Upper lobe of right lung (tissue), 1 donor: ENCODE data around the gene ITGA1. TPM values are rescaled to one million over a fixed set of nuclear protein-coding genes. Genes with fewer than 3 reads are reported as not detected.

Source experiments
- ATAC-seq: fragments of 200-7000 bp; cut with Tn5 transposase; one replicate; pipeline ENCODE4 v1.9.1; 2020; ENCODE audit warnings: mild to moderate bottlenecking, moderate library complexity
- DNase-seq: peaks from one replicate; pipeline ENCODE4 v3.0.0-alpha.2; 2020
- H3K27ac ChIP-seq: fragments of 200-600 bp; one replicate; pipeline ENCODE4 v1.8.0; 2022
- H3K27me3 ChIP-seq: fragments of 200-600 bp; one replicate; pipeline ENCODE4 v1.8.0; 2022; ENCODE audit warnings: mild to moderate bottlenecking
- H3K36me3 ChIP-seq: fragments of 200-600 bp; one replicate; pipeline ENCODE4 v1.8.0; 2022
- H3K4me1 ChIP-seq: fragments of 200-600 bp; one replicate; pipeline ENCODE4 v1.8.0; 2022
- H3K4me3 ChIP-seq: fragments of 200-600 bp; one replicate; pipeline ENCODE4 v1.8.0; 2022; ENCODE audit warnings: mild to moderate bottlenecking
- H3K9me3 ChIP-seq: fragments of 200-600 bp; one replicate; pipeline ENCODE4 v1.8.0; 2022
- CTCF ChIP-seq: fragments of 200-600 bp; IDR thresholded peaks from one replicate; pipeline ENCODE4 v1.8.0; 2022; ENCODE audit warnings: antibody characterized with exemption
- intact Hi-C: fragments of 100-400 bp; cut with DNase I; formaldehyde crosslinking; loops from one replicate; pipeline ENCODE4 v1.11.0; 2022
- total RNA-seq: library from RNA; stranded (reverse); fragmentation: NEBNext Ultra II Directional; extraction: Animal tissue kit (Norgen Biotek cat#: 25700); gene quantifications from one replicate; pipeline ENCODE4 v1.2.1, GENCODE V29; 2021
- donor health status: DM: no; HTN: yes; CAD: no; lungs with severe emphysema.

Gene ITGA1
- total RNA-seq, 1 donor from 2014 or later = 94.8 TPM

- no peak overlapping the region for H3K4me3 ChIP-seq
- H3K9me3 ChIP-seq = no peaks in the 10 kb centered on the region
- H3K27ac ChIP-seq = peak overlapping the region; percentile 32
- no peaks in the 10 kb centered on the region for H3K36me3 ChIP-seq
- no peak for ATAC-seq
- no peaks in the 10 kb centered on the region for H3K27me3 ChIP-seq
- H3K4me1 ChIP-seq = peaks cover 23% of the 10 kb centered on the region
- no peak for DNase-seq
- intact Hi-C loops = no loop called here
- TF ChIP-seq CTCF = no peak
Observed at GRCh38 chr5:52772668-52773067, 15.0 kb upstream of the ITGA1 start.

GRCh38 chr5:52773342-52773741, 14.4 kb upstream of the ITGA1 start:
- H3K4me1 ChIP-seq = peaks cover 23% of the 10 kb centered on the region
- no peaks in the 10 kb centered on the region for H3K36me3 ChIP-seq
- ATAC-seq (no peak), DNase-seq (no peak)
- H3K27me3 ChIP-seq = no peaks in the 10 kb centered on the region
- no peaks in the 10 kb centered on the region for H3K9me3 ChIP-seq
- TF ChIP-seq CTCF = no peak
- peak overlapping the region; percentile 32 for H3K27ac ChIP-seq
- intact Hi-C loops = no loop called here
- H3K4me3 ChIP-seq = no peak overlapping the region

GRCh38 chr5:52774005-52774410, 13.7 kb upstream of the ITGA1 start:
- DNase-seq = no peak
- no peaks in the 10 kb centered on the region for H3K36me3 ChIP-seq
- H3K4me1 ChIP-seq = peaks cover 23% of the 10 kb centered on the region

GRCh38 chr5:52776116-52776515, 11.6 kb upstream of the ITGA1 start:
- Histone ChIP-seq H3K9me3 (no peaks in the 10 kb centered on the region), H3K27me3 (no peaks in the 10 kb centered on the region), H3K27ac (no peak overlapping the region), H3K4me3 (no peak overlapping the region), H3K36me3 (no peaks in the 10 kb centered on the region), H3K4me1 (peaks cover 23% of the 10 kb centered on the region)
- TF ChIP-seq CTCF = no peak
- ATAC-seq = no peak
- DNase-seq = no peak
- intact Hi-C loops = no loop called here

More at GRCh38 chr5:52774005-52774410, 13.7 kb upstream of the ITGA1 start:
- peak; percentile 60 for ATAC-seq
- intact Hi-C loops = no loop called here
- no peak for TF ChIP-seq CTCF
- Histone ChIP-seq H3K27me3 (no peaks in the 10 kb centered on the region), H3K4me3 (no peak overlapping the region), H3K9me3 (no peaks in the 10 kb centered on the region), H3K27ac (no peak overlapping the region)

GRCh38 chr5:52777186-52777585, 10.5 kb upstream of the ITGA1 start:
- Histone ChIP-seq H3K4me1 (peaks cover 23% of the 10 kb centered on the region), H3K36me3 (no peaks in the 10 kb centered on the region), H3K27me3 (no peaks in the 10 kb centered on the region), H3K4me3 (no peak overlapping the region), H3K27ac (peak overlapping the region; percentile 9), H3K9me3 (no peaks in the 10 kb centered on the region)
- intact Hi-C loops = no loop called here
- DNase-seq (no peak), ATAC-seq (no peak)
- TF ChIP-seq CTCF = no peak

GRCh38 chr5:52778781-52779180, 8.9 kb upstream of the ITGA1 start:
- DNase-seq = no peak
- H3K4me1 ChIP-seq = peaks cover 10% of the 10 kb centered on the region
- H3K27me3 ChIP-seq = no peaks in the 10 kb centered on the region
- no peaks in the 10 kb centered on the region for H3K36me3 ChIP-seq
- no peak overlapping the region for H3K27ac ChIP-seq
- peak; percentile 21 for ATAC-seq
- H3K9me3 ChIP-seq = no peaks in the 10 kb centered on the region
- H3K4me3 ChIP-seq = no peak overlapping the region
- intact Hi-C loops = no loop called here
- no peak for TF ChIP-seq CTCF
